Measurements from ENCODE around the gene TMEM203.
"Not testable (repeated sequence)": the region's sequence is repeated elsewhere in the genome, so short reads cannot be mapped to it uniquely, and the experiment has no call there.

Gene TMEM203

GRCh38 chr9:137242269-137243203 lies 37.1 kb upstream of the TMEM203 start:
- no peak for DNase-seq (ENCODE audit: low read depth)

GRCh38 chr9:137241490-137242268 lies 36.2 kb upstream of the TMEM203 start:
- DNase-seq (ENCODE audit: low read depth): peak; percentile 61

- DNase-seq (ENCODE audit: low read depth): peak; percentile 97
These were observed 35.5 kb upstream of the TMEM203 start, which contains the start of gene TUBB4B for GRCh38 chr9:137240841-137241489. Gene TUBB4B (plus strand): TSS chr9:137241287. CDS start chr9:137241361, 74 bp downstream.

- DNase-seq (ENCODE audit: low read depth): peak; percentile 63
These were observed 34.9 kb upstream of the TMEM203 start for GRCh38 chr9:137240318-137240840.

GRCh38 chr9:137239541-137240200 lies 34.2 kb upstream of the TMEM203 start:
- not testable (repeated sequence) for DNase-seq (ENCODE audit: low read depth)

- DNase-seq (ENCODE audit: low read depth): no peak
These were observed 32.6 kb upstream of the TMEM203 start for GRCh38 chr9:137237759-137238726.

GRCh38 chr9:137236936-137237421 lies 31.5 kb upstream of the TMEM203 start:
- DNase-seq (ENCODE audit: low read depth): no peak

- peak; percentile 77 for DNase-seq (ENCODE audit: low read depth)
These were observed 30.9 kb upstream of the TMEM203 start for GRCh38 chr9:137236238-137236935.

GRCh38 chr9:137235424-137236237 lies 30.2 kb upstream of the TMEM203 start:
- DNase-seq (ENCODE audit: low read depth): no peak

GRCh38 chr9:137234758-137235423 lies 29.4 kb upstream of the TMEM203 start:
- no peak for DNase-seq (ENCODE audit: low read depth)

GRCh38 chr9:137234055-137234697 lies 28.7 kb upstream of the TMEM203 start:
- DNase-seq (ENCODE audit: low read depth): no peak

GRCh38 chr9:137233143-137233980 lies 27.9 kb upstream of the TMEM203 start:
- no peak for DNase-seq (ENCODE audit: low read depth)

GRCh38 chr9:137232510-137232909 lies 27.1 kb upstream of the TMEM203 start:
- no peak for DNase-seq (ENCODE audit: low read depth)

- DNase-seq (ENCODE audit: low read depth): no peak
These were observed 26.7 kb upstream of the TMEM203 start for GRCh38 chr9:137232101-137232500.

GRCh38 chr9:137231372-137232039 lies 26.1 kb upstream of the TMEM203 start:
- DNase-seq (ENCODE audit: low read depth): no peak
